ENCODE results near the gene KIFC3. TPM values are rescaled to one million over a fixed set of nuclear protein-coding genes. Genes with fewer than 3 reads are reported as not detected.
A peak's percentile ranks its signal among the peaks of the same experiment; 100 is the strongest.

The KIFC3 gene
- total RNA-seq, 1 donor from 2014 or later, result 55.3 TPM

DNA sequence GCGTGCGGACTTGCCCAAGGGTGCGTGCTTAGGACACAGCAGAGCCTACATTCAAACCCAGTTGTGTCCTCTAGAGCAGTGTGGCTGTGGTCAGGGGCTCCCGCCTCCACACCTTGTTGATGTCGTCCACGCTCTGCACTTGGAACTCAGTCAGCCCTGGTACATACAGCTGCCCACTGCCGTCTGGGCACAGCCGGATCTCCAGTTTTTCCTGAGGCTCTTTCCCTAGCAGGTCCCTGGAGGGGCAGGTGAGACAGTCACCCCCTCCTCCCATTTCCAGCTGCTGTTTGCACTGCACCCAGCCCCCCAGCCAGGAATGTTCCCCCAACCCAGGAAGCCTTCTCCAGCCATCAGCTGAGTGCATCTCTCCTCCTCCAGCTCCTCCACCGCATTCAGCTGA lies 41.0 kb downstream of the KIFC3 start:
- intact Hi-C loops (cut with DNase I), result no loop called here
- DNase-seq (ENCODE audit: missing footprints) (peak; percentile 34), ATAC-seq (no peak)

- ATAC-seq (no peak), DNase-seq (ENCODE audit: missing footprints) (peak; percentile 53)
- intact Hi-C loops (cut with DNase I), result no loop called here
Observed at GRCh38 chr16:57760357-57761160, 41.7 kb downstream of the KIFC3 start.

DNA sequence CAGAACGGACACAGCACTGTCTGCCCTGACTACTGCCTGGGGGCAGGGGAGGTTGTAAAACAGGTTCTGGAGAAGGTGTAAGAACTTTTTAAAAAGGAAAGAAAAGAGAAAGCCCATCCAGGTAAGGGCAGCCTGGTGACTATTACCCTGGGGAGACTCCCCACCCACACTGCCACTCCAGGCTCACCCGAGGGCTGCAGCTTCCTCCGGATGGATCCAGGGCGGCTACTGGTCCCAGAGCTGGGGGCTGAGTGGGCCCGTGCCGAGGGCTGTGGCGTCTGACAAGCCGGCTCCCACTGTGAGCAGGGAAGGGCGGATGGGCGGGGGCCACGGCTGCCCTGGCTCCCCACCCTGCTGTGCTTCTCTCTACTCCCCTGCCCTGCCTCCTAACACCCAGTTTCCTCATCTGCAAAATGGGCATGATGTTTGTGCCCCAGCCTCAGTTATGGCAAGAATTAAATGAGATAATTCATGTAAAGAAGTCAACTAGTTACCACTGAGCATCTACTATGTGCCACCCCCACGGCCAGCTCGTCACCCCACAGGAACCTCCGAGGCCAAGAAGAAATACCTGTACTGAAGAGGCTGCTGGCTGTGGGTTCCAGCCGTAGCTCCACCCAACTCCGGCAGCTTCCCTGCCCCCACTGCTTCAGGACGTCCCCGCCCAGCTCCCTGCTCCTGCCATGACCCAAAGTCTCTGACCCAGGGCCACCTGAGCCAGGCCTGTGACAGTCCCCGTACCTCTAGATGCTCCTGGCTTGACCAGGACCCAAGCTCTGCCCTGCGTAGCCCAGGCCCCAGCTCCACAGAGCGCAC lies 42.5 kb downstream of the KIFC3 start:
- ATAC-seq (no peak), DNase-seq (ENCODE audit: missing footprints) (peak; percentile 70)
- intact Hi-C loops (cut with DNase I), result loop anchor here (2.0 to 10.0 kb wide), 2 partner anchors 41 to 245 kb away; partner anchors contain the start of genes USB1 and ZNF319

- ATAC-seq, result no peak
- DNase-seq (ENCODE audit: missing footprints), result peak; percentile 57
- intact Hi-C loops (cut with DNase I), result loop anchor here (2.0 to 10.0 kb wide), 2 partner anchors 42 to 246 kb away; partner anchors contain the start of genes USB1 and ZNF319
Observed at GRCh38 chr16:57759131-57759530, 43.2 kb downstream of the KIFC3 start.

- DNase-seq (ENCODE audit: missing footprints), result peak; percentile 62
- intact Hi-C loops (cut with DNase I), result loop anchor here (2.0 to 10.0 kb wide), 2 partner anchors 42 to 246 kb away; partner anchors contain the start of genes USB1 and ZNF319
- no peak for ATAC-seq
Observed at GRCh38 chr16:57758331-57759117, 43.8 kb downstream of the KIFC3 start.

DNA sequence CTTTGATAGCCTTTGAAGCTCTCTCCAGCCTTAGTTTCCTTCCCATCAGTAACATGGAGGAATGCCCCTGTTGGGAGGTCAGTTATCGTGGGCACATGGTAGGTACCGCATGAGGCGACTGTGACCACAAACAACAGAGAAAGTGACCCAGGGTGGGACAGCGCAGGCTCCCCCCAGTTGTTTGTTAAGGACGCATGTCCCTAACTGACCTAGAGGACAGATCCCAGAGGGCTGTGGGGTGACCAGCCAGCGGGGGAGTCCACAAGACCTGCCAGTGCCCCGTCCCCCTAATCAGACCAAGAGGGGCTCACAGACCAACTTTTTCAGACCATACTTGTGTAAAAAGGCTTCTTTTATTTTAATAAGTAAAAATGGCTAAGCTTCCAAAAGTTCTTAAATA lies 44.4 kb downstream of the KIFC3 start:
- ATAC-seq (no peak), DNase-seq (ENCODE audit: missing footprints) (peak; percentile 72)
- intact Hi-C loops (cut with DNase I), result loop anchor here (1.0 to 10.0 kb wide), 3 partner anchors 43 to 247 kb away; partner anchors contain the start of genes USB1 and ZNF319

DNA sequence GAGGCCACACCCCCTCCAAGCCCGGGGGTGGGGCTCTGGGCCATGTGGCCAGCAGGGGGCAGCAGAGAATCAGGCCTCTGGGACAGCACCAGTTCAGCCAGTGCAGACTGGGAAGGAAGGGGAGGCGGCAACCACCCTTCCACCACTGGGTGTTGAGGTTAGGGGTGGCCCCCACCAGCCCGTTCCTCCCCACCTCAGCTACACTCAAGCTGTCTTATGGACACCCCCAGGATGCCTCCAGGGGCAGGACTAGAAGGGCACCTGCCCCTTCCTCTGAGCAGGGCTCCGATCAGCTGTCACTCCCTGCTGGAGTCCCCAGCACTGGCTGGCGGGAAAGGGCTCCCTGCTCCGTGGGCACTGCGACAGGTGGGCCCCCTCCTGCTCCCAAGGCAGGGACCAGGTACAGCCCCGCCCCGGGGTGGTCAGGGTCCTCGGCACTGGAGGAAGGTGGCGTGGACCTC lies 44.9 kb downstream of the KIFC3 start:
- ATAC-seq (peak; percentile 92), DNase-seq (ENCODE audit: missing footprints) (peak; percentile 93)
- intact Hi-C loops (cut with DNase I), result loop anchor here (1.0 to 10.0 kb wide), 2 partner anchors 106 to 247 kb away; partner anchors contain the start of genes USB1 and ZNF319

- intact Hi-C loops (cut with DNase I), result loop anchor here (1.0 to 10.0 kb wide), 2 partner anchors 107 to 248 kb away; partner anchors contain the start of genes USB1 and ZNF319
- ATAC-seq, result no peak
- peak; percentile 64 for DNase-seq (ENCODE audit: missing footprints)
Observed at GRCh38 chr16:57756424-57757325, 45.6 kb downstream of the KIFC3 start.

GRCh38 chr16:57755726-57756423 lies 46.4 kb downstream of the KIFC3 start:
- ATAC-seq (no peak), DNase-seq (ENCODE audit: missing footprints) (peak; percentile 30)
- intact Hi-C loops (cut with DNase I), result loop anchor here (10.0 kb wide), 1 partner anchor 249 kb away; the partner anchor contains the start of genes USB1 and ZNF319

DNA sequence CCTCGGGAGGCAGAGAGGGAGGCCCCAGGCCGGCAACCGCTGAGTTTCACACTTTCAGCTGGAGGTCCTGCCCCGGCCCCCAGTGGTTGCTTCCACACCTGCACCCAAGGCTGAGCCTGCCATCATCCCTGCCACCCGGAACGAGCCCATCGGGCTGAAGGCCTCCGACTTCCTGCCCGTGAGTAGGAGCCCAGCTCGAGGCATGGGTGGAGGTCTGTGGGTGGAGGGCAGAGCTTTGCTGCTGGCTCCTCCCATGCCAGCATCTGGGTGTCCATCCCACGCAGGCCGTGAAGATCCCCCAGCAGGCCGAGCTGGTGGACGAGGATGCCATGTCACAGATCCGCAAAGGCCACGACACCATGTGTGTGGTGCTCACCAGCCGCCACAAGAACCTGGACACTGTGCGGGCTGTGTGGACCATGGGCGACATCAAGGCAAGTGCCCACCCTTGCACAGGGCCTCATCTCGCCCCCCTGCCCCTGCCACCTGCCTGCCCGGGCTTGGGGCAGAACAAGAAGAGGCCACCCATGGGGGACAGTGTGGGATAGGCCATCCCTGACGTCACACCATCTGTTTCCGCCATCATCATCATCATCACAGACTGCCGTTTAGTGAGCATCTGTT lies 47.1 kb downstream of the KIFC3 start:
- no peak for ATAC-seq

DNA sequence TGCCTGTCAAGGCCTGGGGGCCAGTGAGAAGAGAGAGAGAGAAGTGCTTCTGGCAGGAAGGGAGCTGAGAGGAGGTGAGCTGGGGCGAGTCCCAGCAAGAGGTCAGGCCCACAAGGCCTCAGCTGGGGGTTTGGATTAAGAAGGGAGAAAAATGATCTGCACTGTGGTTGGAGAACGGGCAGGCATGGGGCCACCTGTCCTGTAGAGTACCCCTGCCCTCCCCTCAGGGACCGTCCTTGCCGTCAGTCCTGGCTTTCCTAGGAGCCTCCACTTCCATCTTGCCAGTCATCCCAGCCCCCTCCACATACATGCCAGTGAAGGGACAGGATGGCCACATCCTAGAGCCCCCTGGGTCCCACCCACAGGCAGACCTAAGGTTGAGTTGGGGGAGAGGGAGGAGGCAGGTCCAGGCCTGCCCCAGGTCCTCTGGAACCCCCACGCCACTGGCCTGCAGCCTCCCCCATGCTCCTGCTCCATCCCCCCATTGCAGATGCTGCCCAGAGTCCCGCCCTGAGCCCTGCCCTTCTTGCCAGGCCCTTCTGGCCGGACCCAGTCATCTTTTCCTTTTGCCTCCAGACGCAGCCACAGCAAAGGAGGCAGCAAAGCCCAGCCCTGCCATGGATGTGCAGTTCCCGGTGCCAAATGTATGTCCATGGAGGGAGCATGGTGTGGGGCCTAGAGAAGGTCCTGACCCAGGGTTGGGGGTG lies 47.8 kb downstream of the KIFC3 start:
- DNase-seq (ENCODE audit: missing footprints) (peak; percentile 30), ATAC-seq (no peak)
- intact Hi-C loops (cut with DNase I), result loop anchor here (10.0 kb wide), 1 partner anchor 250 kb away; the partner anchor contains the start of genes USB1 and ZNF319

More for the DNA sequence above, 47.1 kb downstream of the KIFC3 start:
- peak; percentile 65 for DNase-seq (ENCODE audit: missing footprints)
- intact Hi-C loops (cut with DNase I), result loop anchor here (10.0 kb wide), 1 partner anchor 250 kb away; the partner anchor contains the start of genes USB1 and ZNF319

DNA sequence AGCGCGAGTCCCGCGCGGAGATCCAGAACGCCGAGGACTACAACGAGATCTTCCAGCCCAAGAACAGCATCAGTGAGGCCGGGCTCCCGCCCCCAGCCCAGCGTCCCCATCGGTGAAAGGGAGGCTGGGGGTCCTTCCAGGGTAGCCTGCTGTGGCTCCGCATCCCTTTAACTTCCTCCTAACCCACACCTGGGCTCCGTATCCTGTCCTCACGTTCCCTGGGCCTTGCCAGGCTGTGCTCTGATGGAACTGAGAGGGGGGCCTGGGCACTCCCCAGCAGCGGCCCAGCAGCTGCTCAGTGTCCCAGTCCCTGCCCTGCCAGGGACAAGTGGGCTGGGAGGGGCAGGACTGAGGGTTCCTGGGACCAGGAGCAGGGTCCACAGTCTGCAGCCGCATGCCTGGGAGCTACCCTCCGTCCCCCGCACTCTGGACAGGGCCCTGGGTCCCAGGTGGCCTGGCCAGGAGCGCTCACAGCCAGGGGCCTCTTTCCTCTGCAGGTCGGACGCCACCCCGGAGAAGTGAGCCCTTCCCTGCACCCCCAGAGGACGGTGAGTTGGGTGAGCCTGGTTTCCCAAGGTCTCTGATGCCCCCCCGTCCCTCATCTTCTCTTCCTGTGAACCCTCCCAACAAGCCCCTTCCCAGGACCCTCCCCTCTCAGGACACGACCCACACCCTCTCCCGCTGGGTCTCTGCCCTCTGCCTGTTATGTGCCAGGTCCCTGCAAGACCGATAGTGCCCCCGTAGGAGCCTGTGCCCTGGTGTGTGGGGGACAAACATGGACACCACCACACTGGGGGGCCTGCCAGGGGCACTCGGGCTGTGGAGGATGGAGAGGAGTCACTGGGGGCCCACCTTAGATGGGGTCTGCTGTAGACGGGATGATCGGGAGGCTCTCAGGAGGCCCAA lies 48.6 kb downstream of the KIFC3 start:
- ATAC-seq (no peak), DNase-seq (ENCODE audit: missing footprints) (peak; percentile 41)
- intact Hi-C loops (cut with DNase I), result loop anchor here (10.0 kb wide), 1 partner anchor 251 kb away; the partner anchor contains the start of genes USB1 and ZNF319

DNA sequence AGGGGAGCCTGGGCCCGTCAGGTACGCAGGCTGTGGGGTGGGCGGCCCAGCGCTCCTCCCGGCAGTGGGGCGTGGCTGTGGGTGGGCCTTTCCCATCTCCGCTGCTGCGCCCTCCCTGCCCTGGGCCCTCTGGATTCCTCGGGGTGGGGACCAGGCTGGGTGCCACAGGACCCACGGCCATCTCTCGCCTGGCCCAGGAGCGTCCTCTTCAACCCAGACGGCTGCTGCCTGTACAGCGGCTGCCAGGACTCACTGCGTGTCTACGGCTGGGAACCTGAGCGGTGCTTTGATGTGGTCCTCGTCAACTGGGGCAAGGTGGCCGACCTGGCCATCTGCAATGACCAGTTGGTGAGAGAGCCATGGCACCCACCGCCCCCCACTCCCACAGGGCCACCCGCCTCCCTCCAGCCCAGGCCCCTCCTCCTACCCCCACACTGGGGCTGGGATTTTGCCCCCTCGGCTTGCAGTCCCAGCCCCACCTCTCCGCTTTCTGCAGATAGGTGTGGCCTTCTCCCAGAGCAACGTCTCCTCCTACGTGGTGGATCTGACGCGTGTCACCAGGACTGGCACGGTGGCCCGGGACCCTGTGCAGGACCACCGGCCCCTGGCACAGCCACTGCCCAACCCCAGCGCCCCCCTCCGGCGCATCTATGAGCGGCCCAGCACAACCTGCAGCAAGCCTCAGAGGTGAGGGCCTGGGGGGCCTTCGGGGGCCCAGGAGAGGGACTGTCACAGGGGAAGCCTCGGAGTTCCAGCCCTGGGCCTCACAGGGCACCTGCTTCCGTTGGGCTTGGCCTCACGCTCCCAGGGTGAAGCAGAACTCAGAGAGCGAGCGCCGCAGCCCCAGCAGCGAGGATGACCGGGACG lies 49.5 kb downstream of the KIFC3 start:
- peak; percentile 44 for DNase-seq (ENCODE audit: missing footprints)
- intact Hi-C loops (cut with DNase I), result loop anchor here (10.0 kb wide), 1 partner anchor 252 kb away; the partner anchor contains the start of genes USB1 and ZNF319
- ATAC-seq, result no peak

Data from Right ventricle myocardium inferior (tissue), 1 donor.